Measurements from ENCODE around the gene ZNF280D. TPM values are rescaled to one million over a fixed set of nuclear protein-coding genes. Genes with fewer than 3 reads are reported as not detected.

ZNF280D gene
- total RNA-seq, 2 donors from 2014 or later, result 28.3 to 38.7 TPM

DNA sequence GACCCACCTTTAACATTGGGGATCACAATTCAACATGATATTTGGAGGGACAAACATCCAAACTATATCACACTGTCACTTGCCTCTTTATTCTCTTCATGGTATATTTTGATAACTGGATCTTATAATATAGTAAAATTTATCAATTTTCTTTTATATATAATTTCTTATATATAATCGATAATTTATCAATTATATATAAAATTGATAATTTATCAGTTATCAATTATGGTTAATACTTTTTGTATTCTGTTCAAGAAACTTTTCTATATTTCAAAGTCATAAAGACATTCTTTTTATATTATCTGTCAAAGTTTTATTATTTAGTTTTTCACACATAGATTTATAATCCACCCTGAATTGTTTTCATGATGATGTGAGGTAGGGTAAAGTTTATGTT, 132.9 kb downstream of the ZNF280D start:
- ATAC-seq, result no peak
- Histone ChIP-seq H3K9me3 (peaks cover 0 to 4% (median 0%) of the 10 kb centered on the region in 3 donors), H3K27me3 (no peaks in the 10 kb centered on the region), H3K4me1 (no peaks in the 10 kb centered on the region), H3K4me3 (no peak overlapping the region), H3K36me3 (replicated peaks in 1 of 2; ENCODE audit: insufficient read depth in 1 of 2, low read depth in 2 of 2) (no peaks in the 10 kb centered on the region), H3K27ac (no peak overlapping the region)
- DNase-seq, result no peak
- no peak for TF ChIP-seq POLR2A (IDR thresholded peaks at IDR 0.05)
- TF ChIP-seq, protein P1, sequence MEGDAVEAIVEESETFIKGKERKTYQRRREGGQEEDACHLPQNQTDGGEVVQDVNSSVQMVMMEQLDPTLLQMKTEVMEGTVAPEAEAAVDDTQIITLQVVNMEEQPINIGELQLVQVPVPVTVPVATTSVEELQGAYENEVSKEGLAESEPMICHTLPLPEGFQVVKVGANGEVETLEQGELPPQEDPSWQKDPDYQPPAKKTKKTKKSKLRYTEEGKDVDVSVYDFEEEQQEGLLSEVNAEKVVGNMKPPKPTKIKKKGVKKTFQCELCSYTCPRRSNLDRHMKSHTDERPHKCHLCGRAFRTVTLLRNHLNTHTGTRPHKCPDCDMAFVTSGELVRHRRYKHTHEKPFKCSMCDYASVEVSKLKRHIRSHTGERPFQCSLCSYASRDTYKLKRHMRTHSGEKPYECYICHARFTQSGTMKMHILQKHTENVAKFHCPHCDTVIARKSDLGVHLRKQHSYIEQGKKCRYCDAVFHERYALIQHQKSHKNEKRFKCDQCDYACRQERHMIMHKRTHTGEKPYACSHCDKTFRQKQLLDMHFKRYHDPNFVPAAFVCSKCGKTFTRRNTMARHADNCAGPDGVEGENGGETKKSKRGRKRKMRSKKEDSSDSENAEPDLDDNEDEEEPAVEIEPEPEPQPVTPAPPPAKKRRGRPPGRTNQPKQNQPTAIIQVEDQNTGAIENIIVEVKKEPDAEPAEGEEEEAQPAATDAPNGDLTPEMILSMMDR (IDR thresholded peaks at IDR 0.05), result no peak
- intact Hi-C loops (cut with DNase I), result no loop called here
- 89 to 94% methylated on average over 1 of the region's 1 CpG for WGBS, 2 donors

DNA sequence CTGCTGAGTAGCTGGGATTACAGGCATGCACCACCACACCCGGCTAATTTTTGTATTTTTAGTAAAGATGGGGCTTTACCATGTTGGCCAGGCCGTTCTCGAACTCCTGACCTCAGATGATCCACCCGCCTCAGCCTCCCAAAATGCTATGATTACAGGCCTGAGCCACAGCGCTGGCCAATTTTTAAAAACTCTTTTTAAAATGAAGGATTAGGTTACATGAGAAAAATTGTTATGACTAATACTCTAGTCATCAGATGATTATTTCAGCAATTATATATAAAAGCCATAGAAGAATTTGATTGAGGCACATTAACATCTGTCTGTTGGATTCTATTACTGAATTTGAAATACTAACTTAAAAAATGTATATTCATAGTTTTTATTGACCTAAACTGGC, 134.3 kb downstream of the ZNF280D start:
- H3K4me3 ChIP-seq, result no peak overlapping the region
- no peaks in the 10 kb centered on the region for H3K36me3 ChIP-seq (replicated peaks in 1 of 2; ENCODE audit: insufficient read depth in 1 of 2, low read depth in 2 of 2)
- H3K27ac ChIP-seq, result no peak overlapping the region

DNA sequence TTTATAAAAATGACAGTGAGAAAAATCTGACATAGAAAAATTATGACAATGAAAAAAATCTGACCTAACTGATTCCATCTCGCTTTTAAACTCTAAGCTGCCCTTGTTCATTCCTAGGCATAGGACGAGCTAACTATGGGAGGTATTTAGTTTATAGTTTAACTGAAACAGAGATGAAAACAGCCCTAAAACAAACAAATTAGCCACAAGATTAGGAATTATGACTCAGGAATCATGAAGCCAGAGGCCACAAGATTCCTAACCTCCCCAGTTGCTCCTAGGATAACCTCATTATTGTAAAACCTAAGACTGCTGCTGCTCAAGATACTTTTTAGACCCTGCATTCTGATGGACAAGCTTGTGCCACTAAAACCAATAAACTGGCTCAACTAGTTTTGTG, 145.6 kb downstream of the ZNF280D start:
- DNase-seq (no peak), ATAC-seq (no peak)
- WGBS, 2 donors, result 70 to 73% methylated on average over 2 of the region's 2 CpGs
- Histone ChIP-seq H3K4me1 (no peaks in the 10 kb centered on the region), H3K9me3 (peaks cover 0 to 12% (median 2%) of the 10 kb centered on the region in 3 donors), H3K4me3 (no peak overlapping the region), H3K27me3 (no peaks in the 10 kb centered on the region), H3K36me3 (replicated peaks in 1 of 2; ENCODE audit: insufficient read depth in 1 of 2, low read depth in 2 of 2) (no peaks in the 10 kb centered on the region), H3K27ac (no peak overlapping the region)
- TF ChIP-seq, protein P1 (IDR thresholded peaks at IDR 0.05), result no peak
- TF ChIP-seq POLR2A (IDR thresholded peaks at IDR 0.05), result no peak
- intact Hi-C loops (cut with DNase I), result no loop called here

More for the DNA sequence above, 134.3 kb downstream of the ZNF280D start:
- no peak for DNase-seq
- intact Hi-C loops (cut with DNase I), result no loop called here
- WGBS, 2 donors, result 88 to 92% methylated on average over 5 of the region's 5 CpGs
- no peak for ATAC-seq
- no peaks in the 10 kb centered on the region for H3K4me1 ChIP-seq
- no peaks in the 10 kb centered on the region for H3K9me3 ChIP-seq
- TF ChIP-seq POLR2A (IDR thresholded peaks at IDR 0.05), result no peak
- TF ChIP-seq, protein P1 (IDR thresholded peaks at IDR 0.05), result no peak
- H3K27me3 ChIP-seq, result no peaks in the 10 kb centered on the region

DNA sequence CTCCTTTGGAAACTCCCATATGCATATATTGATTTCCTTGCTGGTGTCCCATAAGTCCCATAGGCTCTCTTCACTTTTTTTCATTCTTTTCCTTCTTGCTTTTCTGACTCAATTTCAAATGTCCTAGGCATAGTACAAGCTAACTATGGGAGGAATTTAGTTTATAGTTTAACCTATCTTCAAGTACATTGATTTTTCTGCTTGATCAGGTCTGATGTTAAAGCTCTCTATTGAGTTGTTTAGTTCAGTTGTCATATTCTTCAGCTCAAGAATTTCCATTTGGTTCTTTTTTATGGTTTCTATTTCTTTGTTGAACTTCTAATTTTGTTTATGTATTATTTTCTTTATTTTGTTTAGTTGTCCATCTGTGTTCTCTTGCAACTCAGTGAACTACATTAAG, 147.1 kb downstream of the ZNF280D start:
- DNase-seq, result no peak
- TF ChIP-seq, protein P1 (IDR thresholded peaks at IDR 0.05), result no peak
- TF ChIP-seq POLR2A (IDR thresholded peaks at IDR 0.05), result no peak

DNA sequence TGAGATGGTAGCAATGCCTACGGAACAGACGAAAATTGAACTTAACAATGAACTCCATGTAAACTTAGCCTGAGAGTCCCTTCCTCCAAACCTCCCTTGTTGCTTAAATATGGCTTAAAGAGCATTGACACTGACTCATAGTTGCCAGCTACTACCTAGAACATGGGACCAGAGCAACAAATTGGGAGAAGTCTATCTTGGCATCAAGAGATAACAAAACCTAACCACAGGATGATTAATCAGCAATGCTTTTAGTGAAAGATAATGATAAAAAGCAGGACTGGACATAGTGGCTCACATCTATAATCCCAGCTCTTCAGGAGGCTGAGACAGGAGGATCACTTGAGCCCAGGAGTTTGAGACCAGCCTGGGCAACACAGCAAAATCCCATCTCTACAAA, 150.5 kb downstream of the ZNF280D start:
- peaks cover 0 to 12% (median 2%) of the 10 kb centered on the region in 3 donors for H3K9me3 ChIP-seq
- H3K36me3 ChIP-seq (replicated peaks in 1 of 2; ENCODE audit: insufficient read depth in 1 of 2, low read depth in 2 of 2), result no peaks in the 10 kb centered on the region
- H3K4me1 ChIP-seq, result no peaks in the 10 kb centered on the region
- no peaks in the 10 kb centered on the region for H3K27me3 ChIP-seq
- no peak for TF ChIP-seq POLR2A (IDR thresholded peaks at IDR 0.05)
- TF ChIP-seq, protein P1 (IDR thresholded peaks at IDR 0.05), result no peak
- 77 to 91% methylated on average over 2 of the region's 2 CpGs for WGBS, 2 donors
- intact Hi-C loops (cut with DNase I), result no loop called here
- DNase-seq, result no peak
- no peak overlapping the region for H3K4me3 ChIP-seq
- no peak overlapping the region for H3K27ac ChIP-seq
- no peak for ATAC-seq

More for the DNA sequence above, 147.1 kb downstream of the ZNF280D start:
- no peaks in the 10 kb centered on the region for H3K27me3 ChIP-seq
- no peak for ATAC-seq
- H3K4me1 ChIP-seq, result no peaks in the 10 kb centered on the region
- H3K9me3 ChIP-seq, result peaks cover 0 to 12% (median 2%) of the 10 kb centered on the region in 3 donors
- H3K36me3 ChIP-seq (replicated peaks in 1 of 2; ENCODE audit: insufficient read depth in 1 of 2, low read depth in 2 of 2), result no peaks in the 10 kb centered on the region
- H3K27ac ChIP-seq, result no peak overlapping the region
- no peak overlapping the region for H3K4me3 ChIP-seq
- intact Hi-C loops (cut with DNase I), result no loop called here
